Ascending aorta (tissue), 2 donors: ENCODE results near the gene MSX1. TPM values are rescaled to one million over a fixed set of nuclear protein-coding genes. Genes with fewer than 3 reads are reported as not detected.
A peak's percentile ranks its signal among the peaks of the same experiment; 100 is the strongest.

Experiments
- DNase-seq, 2 donors: peaks; one replicate each; pipeline ENCODE4 v3.0.0-alpha.2; 2019; ENCODE audit warnings: low spot score in 2 of 2
- H3K27ac ChIP-seq, 2 donors: fragments of 200-600 bp; sonication (generic); one replicate each; pipeline ENCODE4 v1.5.1; 2016 to 2017; ENCODE audit warnings: mild to moderate bottlenecking in 1 of 2
- H3K27me3 ChIP-seq: fragments of 200-600 bp; sonication (generic); one replicate; pipeline ENCODE4 v1.5.1; 2017
- H3K36me3 ChIP-seq, 2 donors: fragments of 200-600 bp; sonication (generic); one replicate each; pipeline ENCODE4 v1.5.1; 2016
- H3K4me1 ChIP-seq, 2 donors: fragments of 200-600 bp; sonication (generic); one replicate each; pipeline ENCODE4 v1.5.1; 2016 to 2017; ENCODE audit warnings: mild to moderate bottlenecking in 1 of 2
- H3K4me3 ChIP-seq, 2 donors: fragments of 200-600 bp; sonication (generic); one replicate each; pipeline ENCODE4 v1.5.1; 2016 to 2017; ENCODE audit warnings: mild to moderate bottlenecking in 1 of 2
- H3K9me3 ChIP-seq, 2 donors: fragments of 200-600 bp; sonication (generic); one replicate each; pipeline ENCODE4 v1.5.1; 2016
- intact Hi-C: fragments of 100-400 bp; cut with DNase I; formaldehyde crosslinking; loops from one replicate; pipeline ENCODE4 v1.15.1; 2023
- total RNA-seq: library from RNA; depleted of rRNA; stranded (reverse); fragments of >200 nt; gene quantifications from one replicate; pipeline ENCODE4 v1.1.0, GENCODE V29; 2016
- TF ChIP-seq, protein P1 (sequence below), 3 experiments: fragments of 200-600 bp in 2 of 3; fragments of 450-650 bp in 1 of 3; sonication (generic) in 2 of 3; IDR thresholded peaks; one replicate each; pipeline ENCODE4 v1.5.1; 2016 to 2019; ENCODE audit warnings: antibody characterized with exemption in 3 of 3, mild to moderate bottlenecking in 1 of 3, moderate library complexity in 1 of 3

Gene MSX1
- total RNA-seq, 1 donor from 2014 or later = 26.0 TPM

DNA sequence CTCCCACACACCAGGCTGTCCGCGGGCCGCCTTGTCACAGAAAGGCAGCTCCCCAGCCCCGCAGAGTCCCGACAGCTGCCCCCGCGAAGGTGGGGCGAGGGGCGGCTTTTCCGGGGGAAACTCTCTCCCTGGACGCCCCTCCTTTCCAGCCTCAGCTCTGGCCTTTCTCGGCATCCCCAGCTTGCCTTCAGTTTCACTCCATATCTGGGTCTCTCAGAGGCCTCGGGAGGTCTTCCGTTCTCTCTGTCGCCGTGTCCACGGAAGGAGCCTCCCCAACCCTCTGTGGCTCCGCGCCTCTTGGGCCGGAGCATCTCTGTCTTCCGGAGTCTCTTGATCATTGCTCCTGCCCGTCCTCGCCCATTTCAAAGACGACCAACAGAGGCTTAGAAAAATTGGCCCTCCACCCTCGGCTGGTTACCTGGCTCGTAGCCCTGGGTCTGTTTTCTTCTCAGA, 6.1 kb upstream of the MSX1 start:
- DNase-seq = no peak
- Histone ChIP-seq H3K27ac (peak overlapping the region in 1 of 2 donors; percentile 34), H3K27me3 (peaks cover 25% of the 10 kb centered on the region), H3K4me3 (peak overlapping the region; percentile 44 to 67), H3K4me1 (peaks cover 0 to 5% of the 10 kb centered on the region in 2 donors), H3K9me3 (no peaks in the 10 kb centered on the region), H3K36me3 (no peaks in the 10 kb centered on the region)
- intact Hi-C loops = loop anchor here (10.0 kb wide), 1 partner anchor 309 kb away; the partner anchor contains the start of gene STX18
- TF ChIP-seq, protein P1, sequence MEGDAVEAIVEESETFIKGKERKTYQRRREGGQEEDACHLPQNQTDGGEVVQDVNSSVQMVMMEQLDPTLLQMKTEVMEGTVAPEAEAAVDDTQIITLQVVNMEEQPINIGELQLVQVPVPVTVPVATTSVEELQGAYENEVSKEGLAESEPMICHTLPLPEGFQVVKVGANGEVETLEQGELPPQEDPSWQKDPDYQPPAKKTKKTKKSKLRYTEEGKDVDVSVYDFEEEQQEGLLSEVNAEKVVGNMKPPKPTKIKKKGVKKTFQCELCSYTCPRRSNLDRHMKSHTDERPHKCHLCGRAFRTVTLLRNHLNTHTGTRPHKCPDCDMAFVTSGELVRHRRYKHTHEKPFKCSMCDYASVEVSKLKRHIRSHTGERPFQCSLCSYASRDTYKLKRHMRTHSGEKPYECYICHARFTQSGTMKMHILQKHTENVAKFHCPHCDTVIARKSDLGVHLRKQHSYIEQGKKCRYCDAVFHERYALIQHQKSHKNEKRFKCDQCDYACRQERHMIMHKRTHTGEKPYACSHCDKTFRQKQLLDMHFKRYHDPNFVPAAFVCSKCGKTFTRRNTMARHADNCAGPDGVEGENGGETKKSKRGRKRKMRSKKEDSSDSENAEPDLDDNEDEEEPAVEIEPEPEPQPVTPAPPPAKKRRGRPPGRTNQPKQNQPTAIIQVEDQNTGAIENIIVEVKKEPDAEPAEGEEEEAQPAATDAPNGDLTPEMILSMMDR (IDR thresholded peaks at IDR 0.05) = no peak

DNA sequence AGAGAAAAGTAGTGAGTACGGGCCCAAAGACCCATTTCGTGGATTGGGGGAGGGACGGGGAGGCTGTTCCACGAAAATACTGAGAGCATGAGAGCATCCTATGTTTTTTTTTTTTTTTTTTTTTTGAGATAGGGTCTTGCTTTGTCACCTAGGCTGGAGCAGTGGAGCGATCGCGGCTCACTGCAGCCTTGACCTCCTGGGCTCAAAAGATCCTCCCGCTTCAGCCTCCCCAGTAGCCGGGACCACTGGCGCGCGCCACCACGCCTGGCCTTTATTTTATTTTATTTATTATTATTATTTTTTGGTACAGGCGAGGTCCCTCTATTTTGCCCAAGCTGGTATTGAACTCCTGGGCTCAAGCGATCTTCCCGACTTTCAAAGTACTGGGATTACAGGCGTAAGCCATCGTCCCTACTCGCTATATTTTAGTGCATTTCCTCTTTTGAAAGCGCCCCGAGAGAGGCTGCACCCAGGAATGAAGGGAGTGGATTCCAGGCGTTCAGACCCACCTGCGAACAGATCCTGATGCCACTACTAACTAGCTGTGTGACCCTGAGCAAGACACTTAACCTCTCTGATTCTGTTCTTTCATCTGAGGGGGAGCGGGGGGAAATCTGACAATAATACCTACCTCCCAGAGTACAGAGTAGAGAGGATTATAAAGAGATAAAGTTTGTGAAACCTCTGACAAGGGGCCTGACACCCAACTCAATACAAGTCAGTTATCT, 5.4 kb upstream of the MSX1 start:
- Histone ChIP-seq H3K4me1 (peaks cover 0 to 5% of the 10 kb centered on the region in 2 donors), H3K27ac (no peak overlapping the region), H3K9me3 (no peaks in the 10 kb centered on the region), H3K36me3 (no peaks in the 10 kb centered on the region), H3K4me3 (peak overlapping the region in 1 of 2 donors; percentile 67), H3K27me3 (peaks cover 25% of the 10 kb centered on the region)
- DNase-seq = no peak
- TF ChIP-seq, protein P1 (IDR thresholded peaks at IDR 0.05) = no peak
- intact Hi-C loops = loop anchor here (10.0 kb wide), 1 partner anchor 309 kb away; the partner anchor contains the start of gene STX18

DNA sequence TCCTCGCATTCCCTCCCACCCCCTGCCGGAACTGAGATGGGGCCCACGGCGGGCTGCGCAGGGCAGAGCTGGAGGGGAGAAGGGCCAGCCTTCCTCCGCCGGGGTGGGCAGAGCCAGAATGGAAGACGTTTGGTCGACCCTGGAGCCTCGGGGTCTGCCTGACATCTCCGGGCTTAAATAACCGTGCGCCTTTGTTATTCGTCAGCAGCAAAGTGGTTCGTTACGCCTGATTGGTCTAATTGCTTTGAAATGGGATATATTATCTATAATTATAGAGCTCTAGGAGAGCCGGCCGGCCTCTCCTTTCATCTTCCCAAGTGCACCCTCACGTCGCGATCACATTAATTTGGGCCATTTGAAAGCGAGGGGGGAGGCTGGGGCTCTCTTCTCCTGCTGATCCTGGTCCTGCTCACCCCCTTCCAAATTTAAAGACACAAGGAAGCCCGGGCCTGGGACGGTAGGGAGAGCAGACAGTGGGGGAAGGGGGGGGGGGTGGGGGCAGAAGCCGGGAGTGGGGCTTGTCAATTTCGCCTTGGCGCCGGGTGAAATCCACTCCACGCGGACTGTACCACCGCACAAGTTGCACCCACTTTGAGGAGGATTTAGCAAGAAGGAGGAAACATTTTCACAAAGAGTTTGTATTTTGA, 4.7 kb upstream of the MSX1 start:
- Histone ChIP-seq H3K9me3 (no peaks in the 10 kb centered on the region), H3K4me1 (peaks cover 0 to 5% of the 10 kb centered on the region in 2 donors), H3K27ac (no peak overlapping the region), H3K27me3 (peaks cover 25% of the 10 kb centered on the region), H3K36me3 (no peaks in the 10 kb centered on the region), H3K4me3 (no peak overlapping the region)
- DNase-seq = no peak
- intact Hi-C loops = loop anchor here (5.0 to 10.0 kb wide), 2 partner anchors 310 to 562 kb away; partner anchors contain the start of genes LYAR, STX18 and ZBTB49
- TF ChIP-seq, protein P1 (IDR thresholded peaks at IDR 0.05) = no peak

DNA sequence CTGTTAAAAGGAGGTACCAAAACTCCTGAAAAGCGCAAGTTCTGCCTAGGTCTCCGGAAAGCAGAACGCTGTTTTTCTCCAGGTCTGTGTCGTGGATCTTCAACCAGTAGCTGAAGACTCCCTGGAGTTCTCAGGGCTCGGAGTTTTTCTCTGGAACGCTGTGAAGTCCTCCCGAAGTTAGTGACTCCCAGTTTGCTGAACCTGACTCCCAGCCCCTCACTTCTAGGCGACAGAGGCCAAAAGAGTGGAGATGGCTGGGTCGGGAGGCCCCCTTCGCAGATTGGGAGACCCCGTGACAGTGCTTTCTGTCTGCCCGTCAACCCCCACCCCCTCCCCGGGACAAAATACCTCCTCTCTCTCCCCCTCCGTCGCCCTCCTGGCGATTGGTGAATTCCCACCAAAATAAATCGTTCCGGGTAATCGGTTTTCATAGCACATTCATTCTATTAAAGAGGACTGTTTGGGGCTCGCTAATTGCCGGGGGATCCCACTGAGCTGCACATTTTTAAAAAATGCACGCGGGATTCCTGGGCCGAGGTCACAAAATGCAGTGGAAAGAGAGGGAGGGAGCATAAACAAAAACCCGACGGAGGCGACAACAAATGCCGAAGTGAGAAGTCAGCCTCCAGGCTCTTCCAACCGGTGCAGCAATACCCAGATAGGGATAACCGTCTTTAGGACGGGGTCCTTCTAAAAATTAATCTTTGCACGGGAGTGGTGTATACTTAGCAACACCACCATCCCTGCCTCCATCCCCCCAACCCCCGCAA, 4.0 kb upstream of the MSX1 start:
- TF ChIP-seq, protein P1 (IDR thresholded peaks at IDR 0.05) = no peak
- Histone ChIP-seq H3K27me3 (peaks cover 25% of the 10 kb centered on the region), H3K4me3 (peak overlapping the region in 1 of 2 donors; percentile 46), H3K27ac (no peak overlapping the region), H3K9me3 (no peaks in the 10 kb centered on the region), H3K4me1 (peaks cover 0 to 5% of the 10 kb centered on the region in 2 donors), H3K36me3 (no peaks in the 10 kb centered on the region)
- intact Hi-C loops = loop anchor here (5.0 to 10.0 kb wide), 2 partner anchors 311 to 563 kb away; partner anchors contain the start of genes LYAR, STX18 and ZBTB49
- DNase-seq = no peak
